ENCODE data around the gene CLIC3.

DNA sequence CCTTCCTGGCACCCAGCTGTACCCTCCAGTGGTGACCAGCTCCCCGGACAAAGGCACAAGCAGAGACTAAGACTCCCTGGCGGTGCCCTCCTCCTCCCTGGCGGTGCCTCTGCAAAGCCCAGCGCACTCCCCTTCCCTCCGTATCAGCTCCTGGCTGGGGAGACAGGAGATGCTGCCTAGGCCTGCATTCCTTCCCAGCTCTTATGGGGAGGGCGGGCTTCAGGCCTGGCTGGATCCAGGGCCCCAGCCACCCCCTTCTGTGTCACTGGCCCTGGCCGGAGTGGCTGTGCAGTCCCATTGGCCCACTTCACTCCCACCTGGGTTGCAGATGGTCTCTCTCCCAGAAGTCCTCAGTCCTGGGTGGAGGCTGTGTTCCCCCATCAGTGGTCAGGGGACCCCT, 37.9 kb downstream of the CLIC3 start:
- TF ChIP-seq, protein P1, sequence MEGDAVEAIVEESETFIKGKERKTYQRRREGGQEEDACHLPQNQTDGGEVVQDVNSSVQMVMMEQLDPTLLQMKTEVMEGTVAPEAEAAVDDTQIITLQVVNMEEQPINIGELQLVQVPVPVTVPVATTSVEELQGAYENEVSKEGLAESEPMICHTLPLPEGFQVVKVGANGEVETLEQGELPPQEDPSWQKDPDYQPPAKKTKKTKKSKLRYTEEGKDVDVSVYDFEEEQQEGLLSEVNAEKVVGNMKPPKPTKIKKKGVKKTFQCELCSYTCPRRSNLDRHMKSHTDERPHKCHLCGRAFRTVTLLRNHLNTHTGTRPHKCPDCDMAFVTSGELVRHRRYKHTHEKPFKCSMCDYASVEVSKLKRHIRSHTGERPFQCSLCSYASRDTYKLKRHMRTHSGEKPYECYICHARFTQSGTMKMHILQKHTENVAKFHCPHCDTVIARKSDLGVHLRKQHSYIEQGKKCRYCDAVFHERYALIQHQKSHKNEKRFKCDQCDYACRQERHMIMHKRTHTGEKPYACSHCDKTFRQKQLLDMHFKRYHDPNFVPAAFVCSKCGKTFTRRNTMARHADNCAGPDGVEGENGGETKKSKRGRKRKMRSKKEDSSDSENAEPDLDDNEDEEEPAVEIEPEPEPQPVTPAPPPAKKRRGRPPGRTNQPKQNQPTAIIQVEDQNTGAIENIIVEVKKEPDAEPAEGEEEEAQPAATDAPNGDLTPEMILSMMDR (IDR thresholded peaks at IDR 0.05; ENCODE audit: borderline replicate concordance, extremely low read depth, low read length, poor library complexity, severe bottlenecking) = no peak
- TF ChIP-seq EZH2 (IDR thresholded peaks at IDR 0.05; ENCODE audit: borderline replicate concordance, low read depth, low read length, severe bottlenecking) = no peak

All from DND-41 (cell line).